Mammary epithelial cell (primary cell): Measurements from ENCODE around the gene OGA.

ENCODE experiments used
- EZH2 ChIP-seq: IDR thresholded peaks from 2 replicates; pipeline ENCODE4 v1.6.1; 2012; ENCODE audit warnings: low read length, inconsistent platforms, borderline replicate concordance
- TF ChIP-seq, protein P1 (sequence below), 2 donors: IDR thresholded peaks in 1 of 2; conservative IDR thresholded peaks in 1 of 2; 2 replicates each; pipeline ENCODE4 v1.5.1; 2011 to 2012; ENCODE audit warnings: inconsistent platforms in 2 of 2, low read length in 2 of 2, mild to moderate bottlenecking in 2 of 2, control low read depth in 1 of 2, low read depth in 1 of 2; ENCODE audit not compliant: insufficient read depth in 1 of 2; ENCODE audit errors: extremely low read depth in 1 of 2

DNA sequence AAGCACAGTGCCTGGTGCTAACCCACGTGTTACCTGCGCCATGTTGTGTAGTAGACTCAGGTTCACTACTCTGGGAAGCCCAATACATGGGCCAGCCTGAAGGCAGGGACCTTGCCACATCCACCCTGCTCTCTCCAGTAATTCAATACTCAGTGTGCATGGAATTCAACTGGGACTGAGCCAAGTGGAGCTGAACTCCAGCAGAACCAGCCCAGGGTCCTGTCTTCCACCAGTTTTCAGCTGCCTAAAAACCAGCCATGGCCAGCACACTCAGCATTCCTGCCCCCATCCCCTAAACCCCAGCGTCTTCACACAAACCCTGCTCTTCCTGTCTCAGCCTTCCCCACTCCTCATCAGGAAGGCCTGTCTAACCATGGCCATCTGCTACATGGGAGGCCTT, 57.7 kb downstream of the OGA start:
- TF ChIP-seq, protein P1, sequence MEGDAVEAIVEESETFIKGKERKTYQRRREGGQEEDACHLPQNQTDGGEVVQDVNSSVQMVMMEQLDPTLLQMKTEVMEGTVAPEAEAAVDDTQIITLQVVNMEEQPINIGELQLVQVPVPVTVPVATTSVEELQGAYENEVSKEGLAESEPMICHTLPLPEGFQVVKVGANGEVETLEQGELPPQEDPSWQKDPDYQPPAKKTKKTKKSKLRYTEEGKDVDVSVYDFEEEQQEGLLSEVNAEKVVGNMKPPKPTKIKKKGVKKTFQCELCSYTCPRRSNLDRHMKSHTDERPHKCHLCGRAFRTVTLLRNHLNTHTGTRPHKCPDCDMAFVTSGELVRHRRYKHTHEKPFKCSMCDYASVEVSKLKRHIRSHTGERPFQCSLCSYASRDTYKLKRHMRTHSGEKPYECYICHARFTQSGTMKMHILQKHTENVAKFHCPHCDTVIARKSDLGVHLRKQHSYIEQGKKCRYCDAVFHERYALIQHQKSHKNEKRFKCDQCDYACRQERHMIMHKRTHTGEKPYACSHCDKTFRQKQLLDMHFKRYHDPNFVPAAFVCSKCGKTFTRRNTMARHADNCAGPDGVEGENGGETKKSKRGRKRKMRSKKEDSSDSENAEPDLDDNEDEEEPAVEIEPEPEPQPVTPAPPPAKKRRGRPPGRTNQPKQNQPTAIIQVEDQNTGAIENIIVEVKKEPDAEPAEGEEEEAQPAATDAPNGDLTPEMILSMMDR (conservative IDR thresholded peaks at IDR 0.05 in 1 of 2, IDR thresholded peaks at IDR 0.05 in 1 of 2; ENCODE audit: extremely low read depth in 1 of 2, insufficient read depth in 1 of 2, low read depth in 1 of 2, low read length in 2 of 2), result no peak
- no peak for TF ChIP-seq EZH2
